Measurements from ENCODE around the gene OSBPL7. TPM values are rescaled to one million over a fixed set of nuclear protein-coding genes. Genes with fewer than 3 reads are reported as not detected.

OSBPL7 gene
- total and polyA plus RNA-seq, 2 of the 8 experiments (the other 6 are each of a cell fraction or from before 2014, with no cell fraction given): 7.2 to 8.9 TPM

- H2AFZ ChIP-seq (ENCODE audit: low read length): no peak overlapping the region
- H3K9ac ChIP-seq (replicated peaks in 1 of 4; ENCODE audit: extremely low read depth in 1 of 4, low read depth in 3 of 4, low read length in 3 of 4): no peak overlapping the region; a peak in 1 of 7 replicates
- H2BK15ac ChIP-seq (ENCODE audit: low read length): no peak overlapping the region
- H2BK12ac ChIP-seq (ENCODE audit: low read depth, low read length): no peak overlapping the region
- H3K14ac ChIP-seq (ENCODE audit: insufficient read length): no peak overlapping the region
- H2BK20ac ChIP-seq (ENCODE audit: low read length): no peak overlapping the region
- H3K27ac ChIP-seq (ENCODE audit: low read depth, low read length): no peak overlapping the region
- no peak overlapping the region for H3K23ac ChIP-seq (ENCODE audit: insufficient read length)
- no peak for FAIRE-seq
- no peak overlapping the region for H4K91ac ChIP-seq (replicated peaks; ENCODE audit: insufficient read length, low read length)
- ChIA-PET POLR2A (ENCODE audit: partially characterized antibody) (interaction anchor here (0.9 to 1.2 kb wide), 3 partner anchors 11 to 32 kb away, joined by 3 read pairs; no protein-coding TSS in a partner anchor), CTCF (ENCODE audit: partially characterized antibody) (interaction anchor here (1.2 to 5.6 kb wide), 4 partner anchors 14 to 105 kb away, joined by 4 to 57 read pairs (median 28); no protein-coding TSS in a partner anchor)
- H3K4me2 ChIP-seq (ENCODE audit: insufficient read depth in 1 of 2, low read depth in 2 of 2, low read length in 2 of 2): no peak overlapping the region
- H3K4ac ChIP-seq (replicated peaks; ENCODE audit: insufficient read length, low read depth, low read length): no peak overlapping the region
- WGBS, 2 experiments (ENCODE audit: extremely low coverage in 1 of 2, insufficient coverage in 1 of 2, insufficient read length in 1 of 2, insufficient replicate concordance in 2 of 2, low coverage in 1 of 2, low lambda C conversion rate in 2 of 2, missing lambda C conversion rate in 1 of 2): 87% methylated on average over 13 of the region's 16 CpGs; no CpG with 5 or more reads in 1 of the 2 experiments
- no peak for TF ChIP-seq CHD2 (IDR thresholded peaks at IDR 0.05; ENCODE audit: low read length)
- TF ChIP-seq CTCF (IDR thresholded peaks at IDR 0.05; ENCODE audit: control extremely low read depth in 1 of 3, insufficient read depth in 1 of 3, low read depth in 1 of 3, low read length in 3 of 3): no peak
- TF ChIP-seq SIRT6 (IDR thresholded peaks at IDR 0.05; ENCODE audit: low read length): no peak
- no peak overlapping the region for H2AK5ac ChIP-seq (ENCODE audit: low read depth, low read length)
- no peak overlapping the region for H4K8ac ChIP-seq (ENCODE audit: extremely low read depth, insufficient read depth, low read length)
- no peaks in the 10 kb centered on the region for H3K27me3 ChIP-seq (replicated peaks in 1 of 4; ENCODE audit: control insufficient read depth in 3 of 4, extremely low read depth in 1 of 4, insufficient read depth in 3 of 4, low read length in 3 of 4)
- no peak overlapping the region for H2BK120ac ChIP-seq (replicated peaks; ENCODE audit: low read depth, low read length)
- H3K79me1 ChIP-seq (ENCODE audit: low read depth, low read length): no peaks in the 10 kb centered on the region; the same call in 1 of the 2 replicates
- peaks cover 2% of the 10 kb centered on the region in 2 experiments for H4K20me1 ChIP-seq (replicated peaks in 1 of 2; ENCODE audit: control insufficient read depth in 1 of 2, insufficient read depth in 2 of 2, low read length in 2 of 2)
- no peak overlapping the region for H2BK5ac ChIP-seq (ENCODE audit: low read depth, low read length)
- no peak overlapping the region for H3K56ac ChIP-seq (replicated peaks; ENCODE audit: insufficient read length, low read depth, low read length)
- no peak for DNase-seq (ENCODE audit: low read depth in 1 of 2, low spot score in 2 of 2)
- no peaks in the 10 kb centered on the region for H3K9me3 ChIP-seq (ENCODE audit: insufficient read depth in 2 of 2, low read depth in 1 of 2, low read length in 1 of 2)
- H3K23me2 ChIP-seq (ENCODE audit: low read depth, low read length): no peaks in the 10 kb centered on the region
- H3K36me3 ChIP-seq (ENCODE audit: control insufficient read depth in 2 of 4, insufficient read depth in 4 of 4, low read length in 3 of 4): peaks cover 0 to 2% (median 0%) of the 10 kb centered on the region in 4 experiments; a peak in 1 of 8 replicates
- no peak overlapping the region for H3K4me3 ChIP-seq (ENCODE audit: extremely low read depth in 1 of 4, insufficient read depth in 2 of 4, low read depth in 3 of 4, low read length in 4 of 4)
- no peaks in the 10 kb centered on the region for H3K79me2 ChIP-seq (ENCODE audit: control insufficient read depth in 1 of 2, insufficient read depth in 2 of 2, low read length in 2 of 2)
- H4K5ac ChIP-seq (ENCODE audit: insufficient read length, low read depth, low read length): no peak overlapping the region
- no peak overlapping the region for H3K18ac ChIP-seq (ENCODE audit: extremely low read depth, low read length)
- H3K4me1 ChIP-seq (replicated peaks in 1 of 4; ENCODE audit: control insufficient read depth in 3 of 4, insufficient read depth in 4 of 4, low read length in 3 of 4): no peaks in the 10 kb centered on the region; a peak in 1 of 7 replicates
Measured at GRCh38 chr17:47806026-47806912, 15.3 kb downstream of the OSBPL7 start.
